WTC11 (cell line): ENCODE results near the gene CENPX. TPM values are rescaled to one million over a fixed set of nuclear protein-coding genes. Genes with fewer than 3 reads are reported as not detected.

Experiments used
- ATAC-seq: fragments of 200-7000 bp; cut with Tn5 transposase; 2 replicates; pipeline ENCODE4 v1.10.0; 2021; ENCODE audit warnings: mild to moderate bottlenecking, moderate library complexity
- CTCF ChIA-PET: fragments of 300-600 bp; sonication (Branson Sonifier 250); formaldehyde crosslinking; loops from one replicate; lab custom pipeline; 2021; ENCODE audit warnings: antibody characterized with exemption; lab: Charles Lee
- POLR2A ChIA-PET: fragments of 350-600 bp; sonication (Branson Sonifier 250); formaldehyde crosslinking; loops from one replicate; lab custom pipeline; 2021; ENCODE audit warnings: antibody characterized with exemption; lab: Charles Lee
- DNase-seq: peaks from one replicate; pipeline ENCODE4 v3.0.0; 2021; ENCODE audit warnings: low spot score
- H3K27ac Mint-ChIP-seq: 2 replicates; pipeline ENCODE4 v1.8.0; 2021; ENCODE audit warnings: mixed read lengths
- H3K27me3 Mint-ChIP-seq: 2 replicates; pipeline ENCODE4 v1.8.0; 2021; ENCODE audit warnings: low read depth, mild to moderate bottlenecking, moderate library complexity, mixed read lengths
- H3K36me3 Mint-ChIP-seq: 2 replicates; pipeline ENCODE4 v1.8.0; 2021; ENCODE audit warnings: mixed read lengths
- H3K4me1 Mint-ChIP-seq: 2 replicates; pipeline ENCODE4 v1.8.0; 2022; ENCODE audit warnings: mixed read lengths
- H3K4me3 Mint-ChIP-seq: 2 replicates; pipeline ENCODE4 v1.8.0; 2021; ENCODE audit warnings: mild to moderate bottlenecking, moderate library complexity, mixed read lengths
- H3K9me3 Mint-ChIP-seq: 2 replicates; pipeline ENCODE4 v1.8.0; 2021; ENCODE audit warnings: mixed read lengths
- AR ChIP-seq: fragments of 250-450 bp; sonication (Bioruptor Pico); IDR thresholded peaks from 2 replicates; pipeline ENCODE4 v1.9.0; 2021; ENCODE audit warnings: mild to moderate bottlenecking
- ATF1 ChIP-seq: sonication (generic); formaldehyde crosslinking; IDR thresholded peaks from 2 replicates; pipeline ENCODE4 v1.8.1; 2023; ENCODE audit warnings: mild to moderate bottlenecking, moderate library complexity, missing genetic modification reagents
- ATF2 ChIP-seq: sonication (generic); formaldehyde crosslinking; IDR thresholded peaks from 2 replicates; pipeline ENCODE4 v1.8.1; 2022; ENCODE audit warnings: low read depth, missing genetic modification reagents, borderline replicate concordance
- ELF4 ChIP-seq: sonication (generic); formaldehyde crosslinking; IDR thresholded peaks from 2 replicates; pipeline ENCODE4 v1.8.1; 2022; ENCODE audit warnings: low read depth, mild to moderate bottlenecking, moderate library complexity, missing genetic modification reagents
- ETV6 ChIP-seq: sonication (generic); formaldehyde crosslinking; IDR thresholded peaks from 2 replicates; pipeline ENCODE4 v1.8.1; 2022; ENCODE audit warnings: mild to moderate bottlenecking, missing genetic modification reagents
- FOXJ3 ChIP-seq: sonication (generic); formaldehyde crosslinking; IDR thresholded peaks from 2 replicates; pipeline ENCODE4 v1.9.0; 2021; ENCODE audit warnings: missing genetic modification reagents, mild to moderate bottlenecking, borderline replicate concordance
- GTF2I ChIP-seq: fragments of 250-450 bp; sonication (Bioruptor Pico); conservative IDR thresholded peaks from 2 replicates; pipeline ENCODE4 v1.4.0; 2021; ENCODE audit warnings: mild to moderate bottlenecking
- HMGA2 ChIP-seq: fragments of 250-450 bp; sonication (Bioruptor Pico); IDR thresholded peaks from 2 replicates; pipeline ENCODE4 v1.4.0; 2021; ENCODE audit warnings: mild to moderate bottlenecking, moderate library complexity
- HMGXB4 ChIP-seq: sonication (generic); formaldehyde crosslinking; IDR thresholded peaks from 2 replicates; pipeline ENCODE4 v1.8.1; 2023; ENCODE audit warnings: mild to moderate bottlenecking, moderate library complexity, missing genetic modification reagents
- JUN ChIP-seq: sonication (generic); formaldehyde crosslinking; IDR thresholded peaks from 2 replicates; pipeline ENCODE4 v1.8.0; 2023; ENCODE audit warnings: mild to moderate bottlenecking, missing genetic modification reagents
- MXD4 ChIP-seq: fragments of 250-450 bp; sonication (Bioruptor Pico); IDR thresholded peaks from 2 replicates; pipeline ENCODE4 v1.8.0; 2021; ENCODE audit warnings: mild to moderate bottlenecking, moderate library complexity, borderline replicate concordance
- STAT6 ChIP-seq: sonication (generic); formaldehyde crosslinking; conservative IDR thresholded peaks from 2 replicates; pipeline ENCODE4 v1.8.1; 2023; ENCODE audit warnings: mild to moderate bottlenecking, low read depth, missing genetic modification reagents, moderate library complexity
- TP53 ChIP-seq: sonication (generic); formaldehyde crosslinking; IDR thresholded peaks from 2 replicates; pipeline ENCODE4 v1.8.1; 2023; ENCODE audit warnings: mild to moderate bottlenecking, missing genetic modification reagents
- USF2 ChIP-seq: sonication (generic); formaldehyde crosslinking; IDR thresholded peaks from 2 replicates; pipeline ENCODE4 v1.8.1; 2023; ENCODE audit warnings: mild to moderate bottlenecking, missing genetic modification reagents, moderate library complexity
- ZNF317 ChIP-seq: sonication (generic); formaldehyde crosslinking; IDR thresholded peaks from 2 replicates; pipeline ENCODE4 v1.8.1; 2023; ENCODE audit warnings: low read depth, mild to moderate bottlenecking, moderate library complexity, missing genetic modification reagents, borderline replicate concordance
- ZNF423 ChIP-seq: fragments of 250-450 bp; sonication (Bioruptor Pico); IDR thresholded peaks from 2 replicates; pipeline ENCODE4 v2.1.2; 2022; ENCODE audit warnings: mild to moderate bottlenecking, moderate library complexity
- ZNF425 ChIP-seq: fragments of 250-450 bp; sonication (Bioruptor Pico); conservative IDR thresholded peaks from 2 replicates; pipeline ENCODE4 v1.9.0; 2021; ENCODE audit warnings: mild to moderate bottlenecking
- ZNF671 ChIP-seq: fragments of 250-450 bp; sonication (Bioruptor Pico); IDR thresholded peaks from 2 replicates; pipeline ENCODE4 v1.8.0; 2021; ENCODE audit warnings: mild to moderate bottlenecking
- ZSCAN18 ChIP-seq: fragments of 250-450 bp; sonication (Bioruptor Pico); IDR thresholded peaks from 2 replicates; pipeline ENCODE4 v2.1.2; 2022; ENCODE audit warnings: mild to moderate bottlenecking, moderate library complexity
- total RNA-seq: library from RNA; stranded (reverse); gene quantifications from 3 replicates; pipeline ENCODE4 v1.2.3, GENCODE V29; 2021

The CENPX gene
- total RNA-seq, 1 experiment from 2014 or later, result 121 TPM

GRCh38 chr17:82054351-82055022, 31.8 kb upstream of the CENPX start (continued):
- TF ChIP-seq HMGXB4 (CRISPR knock-in tag) (no peak), GTF2I (no peak), ZSCAN18 (no peak), STAT6 (CRISPR knock-in tag) (no peak), JUN (CRISPR knock-in tag) (no peak), TP53 (CRISPR knock-in tag) (no peak), USF2 (CRISPR knock-in tag) (no peak), ATF1 (CRISPR knock-in tag) (no peak), ETV6 (CRISPR knock-in tag) (no peak), MXD4 (no peak)

- Mint-ChIP-seq H3K4me1 (peaks cover 4% of the 10 kb centered on the region), H3K4me3 (peak overlapping the region; percentile 84), H3K27me3 (no peaks in the 10 kb centered on the region), H3K27ac (no peak overlapping the region), H3K36me3 (peaks cover 5% of the 10 kb centered on the region; the same call in 1 of the 2 replicates), H3K9me3 (no peaks in the 10 kb centered on the region)
- ChIA-PET CTCF (interaction anchor here (5.8 kb wide), 1 partner anchor 23 kb away, joined by 31 read pairs; the partner anchor contains the start of gene RAC3), POLR2A (interaction anchor here (1.6 kb wide), 1 partner anchor 16 kb away, joined by 5 read pairs; the partner anchor contains the start of gene DCXR)
- DNase-seq (no peak), ATAC-seq (no peak)
- no peak for TF ChIP-seq ZNF423 (CRISPR knock-in tag)
- no peak for TF ChIP-seq ZNF671
- TF ChIP-seq ZNF317, result no peak
- TF ChIP-seq ZSCAN18, result no peak
- no peak for TF ChIP-seq FOXJ3 (CRISPR knock-in tag)
- TF ChIP-seq ELF4, result no peak
- TF ChIP-seq ATF2 (CRISPR knock-in tag), result no peak
- TF ChIP-seq AR (CRISPR knock-in tag), result no peak
- TF ChIP-seq HMGA2 (CRISPR knock-in tag), result no peak
- TF ChIP-seq ZNF425 (CRISPR knock-in tag), result no peak
Measured at GRCh38 chr17:82053556-82054263, 31.0 kb upstream of the CENPX start.
